ENCODE measurements around the gene OR6X1.

DNA sequence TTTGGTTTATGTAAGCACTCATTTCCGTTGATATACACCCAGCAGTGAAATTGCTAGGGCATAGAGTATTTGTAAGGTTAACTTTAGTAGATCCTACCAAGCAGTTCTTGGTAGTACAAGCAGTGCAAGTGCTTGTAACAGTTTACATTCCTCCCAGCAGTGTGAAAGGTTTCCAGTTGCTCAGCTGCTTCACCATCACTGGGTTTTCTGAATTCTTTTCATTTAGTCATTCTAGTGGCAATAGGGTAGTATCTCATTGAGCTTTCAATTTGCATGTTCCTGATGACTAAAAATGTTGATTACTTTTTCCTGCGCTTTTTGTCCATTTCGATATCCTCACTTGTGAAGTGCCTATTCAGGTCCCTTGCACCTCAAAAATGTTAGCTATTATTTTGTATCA, 47.1 kb downstream of the OR6X1 start:
- TF ChIP-seq, protein P1, sequence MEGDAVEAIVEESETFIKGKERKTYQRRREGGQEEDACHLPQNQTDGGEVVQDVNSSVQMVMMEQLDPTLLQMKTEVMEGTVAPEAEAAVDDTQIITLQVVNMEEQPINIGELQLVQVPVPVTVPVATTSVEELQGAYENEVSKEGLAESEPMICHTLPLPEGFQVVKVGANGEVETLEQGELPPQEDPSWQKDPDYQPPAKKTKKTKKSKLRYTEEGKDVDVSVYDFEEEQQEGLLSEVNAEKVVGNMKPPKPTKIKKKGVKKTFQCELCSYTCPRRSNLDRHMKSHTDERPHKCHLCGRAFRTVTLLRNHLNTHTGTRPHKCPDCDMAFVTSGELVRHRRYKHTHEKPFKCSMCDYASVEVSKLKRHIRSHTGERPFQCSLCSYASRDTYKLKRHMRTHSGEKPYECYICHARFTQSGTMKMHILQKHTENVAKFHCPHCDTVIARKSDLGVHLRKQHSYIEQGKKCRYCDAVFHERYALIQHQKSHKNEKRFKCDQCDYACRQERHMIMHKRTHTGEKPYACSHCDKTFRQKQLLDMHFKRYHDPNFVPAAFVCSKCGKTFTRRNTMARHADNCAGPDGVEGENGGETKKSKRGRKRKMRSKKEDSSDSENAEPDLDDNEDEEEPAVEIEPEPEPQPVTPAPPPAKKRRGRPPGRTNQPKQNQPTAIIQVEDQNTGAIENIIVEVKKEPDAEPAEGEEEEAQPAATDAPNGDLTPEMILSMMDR (IDR thresholded peaks at IDR 0.05): no peak
- no peak for TF ChIP-seq POLR2A (IDR thresholded peaks at IDR 0.05)
